GM18909 (cell line): ENCODE measurements around the gene GMCL2.
A peak's percentile ranks its signal among the peaks of the same experiment; 100 is the strongest.
"Not testable (repeated sequence)": the region's sequence is repeated elsewhere in the genome, so short reads cannot be mapped to it uniquely, and the experiment has no call there.

Experiments
- ATAC-seq: cut with Tn5 transposase; IDR thresholded peaks from one replicate; pipeline ENCODE4 v1.9.1; 2021; ENCODE audit warnings: mild to moderate bottlenecking; ENCODE audit not compliant: unreplicated experiment, poor library complexity

Gene GMCL2, protein sequence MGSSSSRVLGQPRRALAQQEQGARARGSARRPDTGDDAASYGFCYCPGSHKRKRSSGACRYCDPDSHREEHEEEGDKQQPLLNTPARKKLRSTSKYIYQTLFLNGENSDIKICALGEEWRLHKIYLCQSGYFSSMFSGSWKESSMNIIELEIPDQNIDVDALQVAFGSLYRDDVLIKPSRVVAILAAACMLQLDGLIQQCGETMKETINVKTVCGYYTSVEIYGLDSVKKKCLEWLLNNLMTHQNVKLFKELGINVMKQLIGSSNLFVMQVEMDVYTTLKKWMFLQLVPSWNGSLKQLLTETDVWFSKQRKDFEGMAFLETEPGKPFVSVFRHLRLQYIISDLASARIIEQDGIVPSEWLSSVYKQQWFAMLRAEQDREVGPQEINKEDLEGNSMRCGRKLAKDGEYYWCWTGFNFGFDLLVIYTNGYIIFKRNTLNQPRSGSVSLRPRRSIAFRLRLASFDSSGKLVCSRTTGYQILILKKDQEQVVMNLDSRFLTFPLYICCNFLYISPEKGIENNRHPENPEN

DNA sequence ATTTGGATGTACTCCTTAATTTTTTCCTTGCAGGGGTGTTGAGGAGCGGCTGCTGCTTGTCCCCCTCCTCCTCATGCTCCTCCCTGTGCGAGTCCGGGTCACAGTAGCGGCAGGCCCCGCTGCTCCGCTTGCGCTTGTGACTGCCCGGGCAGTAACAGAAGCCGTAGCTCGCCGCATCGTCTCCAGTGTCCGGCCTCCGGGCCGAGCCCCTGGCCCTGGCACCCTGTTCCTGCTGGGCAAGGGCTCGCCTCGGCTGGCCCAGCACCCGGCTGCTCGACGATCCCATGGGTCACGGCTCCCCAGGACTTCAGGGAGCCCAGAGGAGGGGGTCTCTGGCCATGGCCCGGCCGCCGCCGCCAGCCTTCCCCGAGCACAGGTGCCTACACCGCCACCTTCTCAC lies at the start of gene GMCL2:
GMCL2 (minus strand) TSS at position 358 of the 400 bp plus-strand sequence; CDS start at position 286, 72 bp downstream.
- ATAC-seq = no peak

DNA sequence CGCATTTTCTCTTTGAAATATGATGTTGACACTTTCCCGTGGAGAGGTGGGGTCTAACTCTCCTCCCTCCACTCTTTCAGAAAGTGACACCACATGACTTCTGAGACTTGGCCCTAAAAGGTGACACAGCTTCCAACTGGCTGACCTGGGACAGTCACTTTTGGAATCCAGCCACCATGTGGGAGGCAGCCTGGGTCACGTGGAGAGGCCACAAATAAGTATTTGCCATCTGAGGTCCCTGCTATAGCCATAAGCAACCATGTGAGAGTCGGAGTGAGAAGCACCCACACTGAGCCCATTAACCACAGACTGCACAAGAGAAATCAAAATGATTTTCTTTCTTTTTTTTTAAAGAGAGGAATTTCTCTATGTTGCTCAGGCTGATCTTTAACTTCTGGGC lies 49.5 kb upstream of the GMCL2 start:
- no peak for ATAC-seq

DNA sequence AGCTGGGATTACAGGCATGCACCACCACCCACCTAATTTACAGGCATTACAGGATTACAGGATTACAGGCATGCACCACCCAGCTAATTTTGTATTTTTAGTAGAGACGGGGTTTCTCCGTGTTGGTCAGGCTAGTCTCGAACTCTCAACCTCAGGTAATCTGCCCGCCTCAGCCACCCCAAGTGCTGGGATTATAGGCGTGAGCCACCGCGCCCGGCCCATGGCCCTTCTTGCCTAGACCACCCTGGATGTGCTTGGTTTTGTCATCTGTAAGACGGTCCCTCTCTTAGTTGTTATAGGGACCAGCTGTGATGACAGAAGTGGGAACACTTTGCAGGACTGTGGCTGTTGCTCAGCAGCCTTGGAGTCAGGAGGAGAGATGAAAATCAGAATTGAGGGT lies 49.0 kb upstream of the GMCL2 start:
- no peak for ATAC-seq

DNA sequence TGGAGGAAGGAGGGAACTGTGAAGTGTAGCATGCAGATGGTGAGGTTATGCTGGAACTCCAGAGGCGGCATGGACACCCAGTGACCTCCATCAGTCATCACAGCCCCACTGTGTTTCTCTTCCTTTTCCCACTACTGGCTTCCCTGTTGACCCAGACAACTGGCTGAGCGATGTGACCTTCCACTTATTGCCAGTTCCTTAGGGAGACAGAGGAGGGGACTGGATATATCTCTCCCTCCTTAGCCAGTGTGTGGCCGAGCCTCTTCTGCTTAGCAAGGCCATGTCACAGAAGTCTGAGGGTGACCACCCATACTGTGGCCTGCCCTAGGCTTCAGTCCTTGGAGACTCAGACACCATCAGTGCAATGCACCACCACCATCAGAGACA lies 48.4 kb upstream of the GMCL2 start:
- ATAC-seq = no peak

DNA sequence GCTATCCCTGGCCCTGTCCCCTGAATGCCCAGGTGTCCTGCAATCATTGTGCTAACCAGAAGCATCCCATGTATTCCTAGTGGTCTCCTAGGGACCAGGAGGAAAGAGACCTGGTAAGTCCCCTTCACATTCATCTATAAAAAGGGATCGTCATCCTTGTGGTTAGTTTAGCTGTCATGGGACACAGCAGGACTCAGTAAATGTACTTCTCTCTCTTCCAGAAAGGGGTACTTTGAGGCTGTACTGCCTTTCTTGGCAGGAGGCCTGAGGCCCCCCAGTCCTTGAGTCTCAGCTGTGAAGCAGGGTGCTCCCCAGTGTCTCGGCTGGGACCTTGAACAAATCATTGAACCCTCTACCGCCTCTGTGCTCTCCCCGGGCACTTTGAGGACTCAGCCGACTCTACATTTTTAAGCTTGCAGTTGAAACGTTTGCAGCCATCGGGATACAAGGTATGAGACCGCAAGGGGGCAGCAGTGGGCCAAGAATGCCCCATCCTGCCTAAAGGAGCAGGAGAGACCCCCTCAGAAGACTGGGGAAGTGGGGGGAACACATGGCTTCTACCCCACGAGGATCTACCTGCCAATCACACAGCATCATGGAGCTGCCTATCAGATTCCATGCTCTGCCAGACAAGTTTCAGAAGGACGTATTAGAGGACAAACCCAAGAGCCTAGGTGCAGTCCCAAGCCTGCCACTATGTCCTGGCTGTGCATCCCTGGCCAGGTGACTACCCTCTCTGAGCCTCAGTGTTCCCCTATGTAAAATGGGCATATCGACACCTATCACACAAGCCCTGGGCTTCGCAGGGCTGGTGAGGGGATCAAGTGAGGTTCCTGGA lies 47.8 kb upstream of the GMCL2 start:
- ATAC-seq = no peak

DNA sequence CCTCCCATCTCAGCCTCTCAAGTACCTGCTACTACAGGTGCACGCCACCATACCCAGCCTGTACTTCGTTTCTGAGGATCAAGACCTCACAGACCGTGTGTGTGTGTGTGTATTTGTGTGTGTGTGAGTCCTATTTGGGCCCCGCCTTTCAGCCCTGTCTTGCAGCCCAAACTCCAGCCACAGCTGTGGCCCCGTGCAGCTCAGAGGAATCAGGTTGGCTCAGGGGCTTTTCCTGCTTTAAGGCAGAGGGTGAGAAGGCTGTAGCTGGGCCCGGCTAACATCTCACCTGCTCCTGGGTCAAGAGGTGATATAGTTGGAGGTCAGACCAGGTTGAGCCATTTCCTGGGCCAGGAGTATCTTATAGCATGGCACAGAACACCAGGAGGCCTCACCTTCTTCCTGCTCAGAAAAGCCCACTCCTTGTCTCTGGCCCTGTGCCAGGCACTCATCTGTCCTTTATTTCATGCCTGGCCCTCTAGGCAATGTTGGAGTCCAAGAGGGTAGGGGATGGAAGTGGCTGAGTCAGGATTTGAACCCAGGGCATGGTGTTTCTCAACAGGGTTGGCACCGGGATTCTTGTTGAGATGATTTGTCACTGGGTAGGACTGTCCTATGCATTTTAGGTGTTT lies 47.1 kb upstream of the GMCL2 start:
- ATAC-seq = no peak

DNA sequence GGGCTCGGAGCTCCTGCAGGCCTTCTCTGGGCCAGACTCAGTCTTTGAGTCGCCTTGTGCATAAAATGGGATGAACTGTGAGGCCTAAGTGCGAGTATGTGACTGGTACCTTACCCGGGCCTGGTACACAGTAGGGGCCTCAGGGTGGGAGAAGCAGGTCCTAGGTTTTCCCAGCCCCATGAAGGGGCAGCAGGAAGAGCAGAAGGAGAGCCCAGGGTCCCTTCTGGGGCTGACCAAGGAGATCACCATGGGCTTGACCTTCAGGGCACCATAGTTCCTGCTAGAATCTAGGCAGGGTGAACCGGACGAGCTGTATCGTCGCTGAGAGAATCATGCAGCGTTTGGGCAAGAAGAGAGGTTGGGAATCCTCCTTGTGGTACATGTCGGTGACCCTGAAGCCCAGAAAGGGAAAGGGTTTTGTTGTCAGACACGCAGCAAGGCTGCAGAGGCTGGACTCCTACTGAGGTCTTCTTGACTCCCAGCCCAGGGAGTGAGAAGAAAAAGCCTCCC lies 45.8 kb upstream of the GMCL2 start:
- no peak for ATAC-seq

DNA sequence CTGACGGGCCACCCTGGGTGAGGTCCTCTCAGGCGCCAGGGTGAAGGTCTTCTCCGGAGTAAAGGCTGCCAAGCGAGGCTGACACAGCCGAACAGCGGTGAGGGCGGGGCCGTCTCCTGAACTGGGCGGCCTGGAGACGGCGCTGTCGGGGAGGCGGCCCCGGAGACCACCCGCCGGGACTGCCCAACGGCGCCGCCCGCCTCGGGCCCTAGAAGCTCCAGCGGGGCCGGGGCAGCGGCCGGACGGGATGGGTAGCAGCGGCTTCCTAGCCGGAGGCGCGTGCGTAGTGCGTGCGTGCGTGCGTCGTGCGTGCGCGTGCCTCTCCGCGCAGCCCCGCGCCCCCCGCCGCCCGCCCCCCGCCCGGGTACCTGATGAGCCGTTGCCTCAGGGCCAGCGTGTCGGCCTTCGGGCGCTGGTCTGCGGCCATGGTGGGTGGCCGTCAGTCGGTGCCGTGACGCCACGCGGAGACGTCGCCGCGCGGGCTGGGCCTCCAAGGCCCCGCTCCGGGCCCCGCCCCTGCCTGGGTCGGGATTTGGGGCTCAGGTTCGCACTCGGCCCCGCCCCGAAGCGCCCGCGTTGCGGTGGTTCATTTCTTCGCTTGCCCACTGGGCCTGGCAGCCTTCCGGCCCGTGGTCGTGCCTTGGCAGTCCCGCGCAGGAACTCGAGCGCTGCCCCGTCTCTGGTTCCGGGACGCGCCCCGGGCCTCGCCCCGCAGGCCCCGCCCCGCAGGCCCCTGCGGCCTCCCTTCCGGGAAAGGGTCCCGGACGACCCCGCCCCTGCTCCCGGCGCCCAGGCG lies 45.2 kb upstream of the GMCL2 start, which contains the start of gene PHYKPL:
PHYKPL (minus strand) TSS at position 679 of the 796 bp plus-strand sequence; CDS start at position 427, 252 bp downstream.
- ATAC-seq = peak; percentile 69

DNA sequence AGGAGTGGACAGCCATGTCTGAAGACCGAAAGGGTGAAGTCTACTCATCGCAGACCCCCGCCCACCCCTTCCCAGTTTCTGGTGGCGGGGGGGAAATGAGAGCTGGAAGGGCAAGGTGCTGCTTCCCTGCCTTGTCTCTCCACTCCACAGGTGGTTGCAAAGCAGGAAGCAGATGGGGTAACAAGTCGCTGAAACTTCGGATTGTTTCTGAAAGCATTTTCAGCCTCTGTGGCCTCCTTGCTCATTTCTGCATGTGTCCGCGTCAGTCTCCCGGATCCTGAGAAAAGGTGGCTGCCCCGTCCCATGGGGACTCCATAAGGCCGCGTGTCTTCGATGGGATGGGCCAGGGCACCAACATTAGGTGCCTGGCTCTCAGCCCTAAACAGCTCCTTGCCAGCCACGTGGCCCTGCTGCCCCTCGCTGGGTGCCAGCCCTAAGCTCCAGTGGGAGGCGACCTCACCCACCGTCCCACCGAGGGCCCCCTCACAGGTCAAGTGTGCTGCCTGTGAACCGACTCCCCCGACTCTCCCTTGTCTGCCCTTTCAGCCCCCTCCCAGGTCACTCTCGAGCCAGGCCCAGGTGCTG lies 44.5 kb upstream of the GMCL2 start:
- no peak for ATAC-seq

DNA sequence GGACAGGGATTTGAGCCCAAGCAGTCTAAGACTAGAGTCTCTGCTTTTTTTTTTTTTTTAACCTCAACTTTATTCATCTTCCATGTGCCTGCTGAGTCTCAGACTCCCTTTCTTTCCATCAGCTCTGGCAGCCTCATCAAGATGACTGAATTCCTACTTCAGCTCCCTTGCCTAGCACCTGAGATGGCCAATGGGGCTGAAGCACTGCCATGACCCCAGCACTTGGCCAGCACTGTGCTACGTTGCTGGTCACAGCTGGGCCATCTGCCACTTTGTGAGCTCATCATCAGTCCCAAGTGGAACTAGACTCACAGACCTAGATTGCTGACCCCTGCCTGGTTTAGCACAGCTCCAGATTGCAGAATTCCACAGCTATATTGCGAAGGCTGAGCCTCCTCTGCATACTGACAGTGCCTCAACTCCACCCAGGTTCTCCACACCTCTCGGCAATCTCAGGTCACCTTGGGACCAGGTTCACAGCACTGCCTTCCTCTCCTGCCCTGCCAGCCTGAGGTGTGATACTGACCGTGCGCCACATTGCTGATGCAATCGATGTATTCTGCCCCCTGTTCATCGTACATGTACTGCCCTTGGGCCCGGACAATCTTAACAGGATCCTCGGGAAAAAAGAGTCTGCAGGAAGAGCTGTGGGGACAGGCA lies 43.8 kb upstream of the GMCL2 start:
- ATAC-seq = no peak

DNA sequence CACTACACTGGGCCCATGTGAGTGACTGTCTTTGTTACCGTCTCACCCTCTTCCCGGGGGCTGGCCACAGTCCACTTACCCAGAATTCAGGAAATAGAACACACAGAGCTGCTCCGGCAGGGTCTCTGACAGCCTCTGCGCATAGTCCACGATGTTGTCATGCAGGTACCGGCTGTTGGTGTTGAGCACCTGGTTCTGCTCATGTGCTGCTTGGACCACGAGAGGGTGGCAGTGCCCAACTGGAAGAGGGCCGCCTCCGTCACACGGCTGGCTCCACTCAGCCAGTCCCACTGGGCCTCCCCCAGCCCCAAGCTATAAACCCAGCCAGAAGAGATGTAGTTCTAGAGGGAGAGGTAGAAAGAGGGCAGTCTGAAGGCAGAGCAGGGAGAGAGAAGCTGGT lies 42.7 kb upstream of the GMCL2 start:
- no peak for ATAC-seq

DNA sequence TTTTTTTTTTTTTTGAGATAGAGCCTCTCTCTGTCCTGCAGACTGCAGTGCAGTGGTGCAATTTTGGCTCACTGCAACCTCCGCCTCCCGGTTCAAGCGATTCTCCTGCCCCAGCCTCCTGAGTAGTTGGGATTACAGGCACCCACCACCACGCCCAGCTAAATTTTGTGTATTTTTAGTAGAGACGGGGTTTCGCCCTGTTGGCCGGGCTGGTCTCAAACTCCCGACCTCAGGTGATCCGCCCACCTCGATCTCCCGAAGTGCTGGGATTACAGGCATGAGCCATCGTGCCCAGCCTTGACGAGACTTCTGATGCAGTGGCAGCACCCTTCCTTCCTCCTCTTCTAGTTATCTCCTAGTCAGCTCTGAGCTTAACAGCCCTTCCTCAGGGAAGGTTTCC lies 41.9 kb upstream of the GMCL2 start:
- not testable (repeated sequence) for ATAC-seq

DNA sequence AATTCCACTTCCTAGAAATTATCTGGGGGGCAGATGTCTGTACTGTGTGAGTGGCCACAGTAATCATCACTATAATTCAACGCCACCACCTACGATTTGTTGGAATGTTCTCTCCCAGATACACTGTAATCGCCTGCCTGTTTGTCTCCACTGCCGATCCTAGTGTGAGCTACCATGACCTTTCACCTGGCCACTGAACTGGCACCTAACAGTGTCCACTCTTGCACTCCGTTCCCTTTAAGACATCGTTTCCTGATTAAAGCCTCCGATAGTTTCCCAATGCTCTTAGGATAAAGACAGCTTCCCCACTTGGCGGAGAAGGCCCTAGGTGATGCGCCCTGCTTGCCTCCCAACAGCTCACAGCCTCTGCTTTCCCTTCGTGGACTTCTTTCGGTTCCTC lies 41.4 kb upstream of the GMCL2 start:
- no peak for ATAC-seq

DNA sequence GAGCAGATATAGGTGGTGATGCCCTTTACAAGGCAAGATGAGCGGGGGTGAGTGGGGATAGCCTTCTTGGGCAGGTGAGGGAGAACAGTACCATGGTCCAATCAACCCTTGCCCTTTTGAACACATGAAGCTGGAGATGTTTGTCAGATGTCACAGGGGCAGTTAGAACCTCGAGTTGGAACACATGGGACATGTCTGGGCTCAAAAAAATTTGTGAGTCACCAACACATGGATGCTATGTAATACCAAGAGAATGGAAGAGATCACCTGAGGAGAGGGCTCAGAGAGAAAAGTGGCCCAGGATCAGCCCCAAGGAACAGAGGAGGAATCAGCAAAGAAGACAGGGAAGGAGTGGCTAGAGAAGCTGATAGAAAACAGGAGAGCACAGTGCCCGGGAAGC lies 40.8 kb upstream of the GMCL2 start:
- no peak for ATAC-seq

DNA sequence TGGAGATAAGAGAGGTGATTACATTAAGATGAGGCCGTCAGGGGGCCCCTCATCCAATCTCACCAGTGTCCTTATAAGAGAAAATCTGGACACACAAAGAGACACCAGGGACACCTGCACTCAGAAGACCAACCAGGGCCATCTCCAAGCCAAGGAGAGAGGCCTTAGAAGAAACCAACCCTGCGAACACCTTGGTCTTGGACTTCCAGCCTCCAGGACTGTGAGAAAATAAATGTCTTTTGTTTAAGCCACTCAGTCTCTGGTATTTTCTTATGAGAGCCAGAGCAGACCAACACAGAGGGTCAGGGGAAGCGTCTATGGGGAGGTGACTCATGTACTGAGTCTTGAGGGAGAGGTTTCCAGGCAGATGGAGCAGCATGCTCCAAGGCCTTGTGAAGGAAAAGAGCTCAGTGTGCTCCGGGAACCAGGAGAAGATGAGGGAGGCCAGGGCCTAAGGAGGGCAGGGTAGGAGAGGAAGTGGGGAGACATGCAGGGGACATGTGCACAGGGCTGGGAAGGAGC lies 40.0 kb upstream of the GMCL2 start:
- no peak for ATAC-seq

DNA sequence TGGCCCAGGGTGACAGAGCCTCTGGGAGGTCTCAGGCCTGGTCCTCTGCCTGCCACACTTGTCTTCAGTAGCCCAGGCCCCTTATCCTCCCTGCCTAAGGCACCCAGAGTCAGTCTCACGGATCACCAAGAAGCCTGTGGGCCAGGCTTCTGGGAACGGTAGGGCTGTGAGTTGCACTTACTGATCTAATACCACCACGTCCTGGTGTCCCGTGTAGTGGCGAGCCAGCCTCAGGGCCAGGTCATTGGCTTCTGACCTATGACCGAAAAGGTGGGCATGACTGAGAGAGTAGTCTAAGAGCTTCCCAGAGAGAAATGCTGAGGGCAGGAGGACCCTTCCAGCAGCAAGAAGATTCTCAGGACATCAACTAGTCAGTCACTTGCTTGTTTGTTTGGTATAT lies 38.0 kb upstream of the GMCL2 start:
- no peak for ATAC-seq

DNA sequence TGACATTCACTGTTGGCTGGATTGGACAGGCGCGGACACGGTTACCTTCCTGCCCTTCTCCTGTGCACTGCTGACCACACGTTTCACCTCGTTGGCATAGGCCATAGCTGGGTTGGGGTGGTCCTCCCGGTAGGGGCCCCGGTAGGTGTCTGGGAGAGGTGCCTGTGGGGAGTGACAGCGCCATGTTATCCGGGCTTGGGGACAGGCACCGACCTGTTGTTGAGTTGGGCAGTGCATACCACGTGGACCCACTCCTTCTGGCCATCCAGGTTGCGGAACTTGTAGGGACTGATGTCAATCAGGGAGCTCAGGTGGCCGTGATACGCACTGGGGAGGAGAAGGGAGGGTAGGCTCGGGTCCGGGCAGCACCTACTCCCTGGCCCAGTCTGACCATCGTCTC lies 37.2 kb upstream of the GMCL2 start:
- ATAC-seq = no peak

DNA sequence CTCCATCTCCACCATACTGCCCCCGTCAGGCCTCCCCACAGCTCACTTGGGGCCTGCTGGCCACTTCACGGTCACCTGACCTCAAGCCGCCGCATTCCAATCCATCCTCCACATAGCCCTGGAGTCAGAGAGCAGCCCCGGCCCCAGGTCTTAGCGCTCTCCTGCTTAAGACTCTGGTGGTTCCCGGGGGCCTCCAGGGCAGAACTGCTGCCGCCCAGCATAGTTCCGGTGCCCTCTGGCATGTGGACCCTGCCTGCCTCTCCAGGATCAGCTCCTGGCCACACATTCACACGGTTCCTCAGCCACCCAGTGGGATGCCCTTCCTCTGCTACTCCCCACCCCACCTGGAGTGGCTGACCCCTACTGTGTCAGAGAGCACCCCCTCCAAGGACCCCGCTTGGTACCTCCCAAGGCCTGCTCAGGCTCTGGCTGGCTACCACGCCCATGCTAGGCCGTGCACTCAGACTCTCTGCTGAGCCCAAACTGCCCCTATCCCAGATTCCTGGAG lies 36.7 kb upstream of the GMCL2 start:
- ATAC-seq = no peak
